Gastrocnemius medialis (tissue), 4 donors: Measurements from ENCODE around the gene PCLO. TPM values are rescaled to one million over a fixed set of nuclear protein-coding genes. Genes with fewer than 3 reads are reported as not detected.

Experiments
- ATAC-seq, 2 donors: fragments of 150-250 bp; one replicate each; pipeline ENCODE4 v1.9.1; 2016
- DNase-seq, 2 donors: peaks; one replicate each; pipeline ENCODE4 v3.0.0-alpha.2; 2019
- H3K27ac ChIP-seq, 4 donors: fragments of 200-600 bp; sonication (generic); 1 replicate in 1 of 4; 2 replicates in 3 of 4; pipeline ENCODE4 v1.5.1; 2016 to 2018; ENCODE audit warnings: mild to moderate bottlenecking in 2 of 4, moderate library complexity in 1 of 4
- H3K27me3 ChIP-seq, 3 donors: fragments of 200-600 bp; sonication (generic) in 2 of 3; 1 replicate in 1 of 3; 2 replicates in 2 of 3; pipeline versions ENCODE4 v1.5.1 to v1.6.0; 2016 to 2019; ENCODE audit warnings: mild to moderate bottlenecking in 1 of 3, moderate library complexity in 1 of 3
- H3K36me3 ChIP-seq, 2 donors: fragments of 200-600 bp; sonication (generic) in 1 of 2; one replicate each; pipeline ENCODE4 v1.5.1; 2017 to 2018
- H3K4me1 ChIP-seq, 2 donors: fragments of 200-600 bp; sonication (generic) in 1 of 2; one replicate each; pipeline ENCODE4 v1.5.1; 2016 to 2017; ENCODE audit warnings: mild to moderate bottlenecking in 2 of 2
- H3K4me3 ChIP-seq, 4 donors: fragments of 200-600 bp; sonication (generic) in 3 of 4; 1 replicate in 1 of 4; 2 replicates in 3 of 4; pipeline ENCODE4 v1.5.1; 2016 to 2019; ENCODE audit warnings: mild to moderate bottlenecking in 2 of 4
- H3K9me3 ChIP-seq, 3 donors: fragments of 200-600 bp; sonication (generic) in 2 of 3; 1 replicate in 1 of 3; 2 replicates in 2 of 3; pipeline ENCODE4 v1.5.1; 2016 to 2019
- CTCF ChIP-seq, 5 experiments: fragments of 450-650 bp in 3 of 5; fragments of 200-600 bp in 2 of 5; sonication (generic) in 2 of 5; IDR thresholded peaks in 4 of 5; conservative IDR thresholded peaks in 1 of 5; 1 replicate in 4 of 5; 2 replicates in 1 of 5; pipeline ENCODE4 v1.5.1; 2016 to 2019; ENCODE audit warnings: antibody characterized with exemption in 5 of 5, mild to moderate bottlenecking in 3 of 5, moderate library complexity in 3 of 5
- POLR2A ChIP-seq, 2 donors: fragments of 450-650 bp; IDR thresholded peaks; one replicate each; pipeline ENCODE4 v1.6.1; 2017; ENCODE audit warnings: antibody characterized with exemption in 2 of 2, mild to moderate bottlenecking in 2 of 2, moderate library complexity in 2 of 2
- in situ Hi-C, 4 donors: fragments of 200-750 bp; cut with MboI; loops; one replicate each; pipeline versions ENCODE4 v1.15.0 to v1.8.0; 2017; ENCODE audit warnings: low sequenced_read_pairs in 4 of 4
- intact Hi-C: fragments of 100-400 bp; cut with DNase I; formaldehyde crosslinking; loops from one replicate; pipeline ENCODE4 v1.15.1; 2023; ENCODE audit warnings: low total_unique reads
- total RNA-seq, 4 donors: library from RNA; depleted of rRNA; stranded (reverse); fragments of >200 nt; gene quantifications; one replicate each; pipeline versions ENCODE4 v1.1.0 to v1.2.3, GENCODE V29; 2016

Gene PCLO
- total RNA-seq, 4 donors from 2014 or later = 0.05 to 0.29 TPM; not detected in 2

DNA sequence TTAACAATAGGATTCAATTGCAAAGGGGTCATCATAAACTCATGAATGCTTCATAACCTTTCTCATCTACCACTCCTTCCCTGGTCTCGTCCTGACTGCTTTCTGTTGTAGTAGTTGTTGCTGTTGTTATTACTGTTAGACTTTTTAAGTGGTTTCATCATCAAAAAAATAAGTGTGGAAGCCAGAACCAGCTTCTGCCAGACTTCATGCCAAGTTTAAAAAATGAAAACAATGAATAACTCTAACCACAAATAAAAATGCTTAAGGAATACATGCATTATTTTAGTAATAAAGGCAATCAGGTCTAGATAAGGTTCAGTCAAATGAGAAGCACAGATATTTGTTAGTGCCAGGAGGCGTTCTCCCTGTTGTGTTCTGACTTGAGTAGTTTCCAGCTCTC, 85.4 kb downstream of the PCLO start:
- Histone ChIP-seq H3K27ac (no peak overlapping the region), H3K36me3 (no peaks in the 10 kb centered on the region), H3K27me3 (no peaks in the 10 kb centered on the region), H3K4me1 (no peaks in the 10 kb centered on the region), H3K4me3 (no peak overlapping the region), H3K9me3 (no peaks in the 10 kb centered on the region)
- TF ChIP-seq POLR2A (IDR thresholded peaks at IDR 0.05) (no peak), CTCF (IDR thresholded peaks at IDR 0.05 in 4 of 5, conservative IDR thresholded peaks at IDR 0.05 in 1 of 5) (no peak)
- DNase-seq = no peak
- no peak for ATAC-seq
- in situ Hi-C loops (no loop called here), intact Hi-C loops (no loop called here)

DNA sequence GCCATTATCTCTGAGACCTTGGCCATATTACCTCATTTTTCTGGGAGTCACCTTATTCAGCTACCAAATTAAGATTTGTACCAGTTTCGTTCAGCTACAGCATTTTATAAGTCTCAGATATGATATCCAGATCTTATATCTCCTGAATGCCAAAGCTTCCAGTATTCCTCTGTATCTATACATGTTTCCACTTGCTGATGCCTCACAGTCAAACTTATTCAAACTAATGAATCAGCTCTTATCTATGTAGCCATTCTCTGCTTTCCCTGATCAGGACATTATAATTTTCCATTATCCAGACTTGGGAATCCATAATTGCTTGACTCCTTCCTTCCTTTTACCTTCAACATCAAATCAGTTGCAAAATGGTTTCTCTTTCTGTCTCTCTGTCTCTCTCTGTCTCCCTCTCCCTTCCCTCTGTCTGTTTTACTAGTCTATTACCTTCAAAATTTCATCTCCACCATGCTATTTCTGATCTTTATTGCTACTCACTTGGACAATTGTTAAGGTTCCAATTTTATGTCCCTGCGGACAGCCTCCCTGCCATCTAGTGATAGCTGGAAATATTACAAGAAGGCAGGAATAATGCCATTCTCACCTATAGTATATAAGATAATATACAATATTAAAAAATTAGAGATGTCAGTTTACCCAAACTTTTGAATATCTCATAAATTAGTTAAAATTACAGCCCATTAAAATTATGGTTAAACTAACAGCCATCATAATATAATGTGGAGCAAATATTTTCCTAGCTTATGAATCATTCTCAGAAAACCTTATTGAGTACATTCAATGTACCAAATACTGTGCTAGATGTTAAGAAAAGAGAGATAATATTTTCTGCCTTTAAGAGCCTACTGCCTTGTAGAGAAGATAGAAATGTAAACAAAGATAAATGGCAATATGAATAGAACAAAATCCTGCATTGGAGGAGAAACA, 89.8 kb downstream of the PCLO start:
- DNase-seq (no peak), ATAC-seq (no peak)
- TF ChIP-seq CTCF (IDR thresholded peaks at IDR 0.05 in 4 of 5, conservative IDR thresholded peaks at IDR 0.05 in 1 of 5) (no peak), POLR2A (IDR thresholded peaks at IDR 0.05) (no peak)
- in situ Hi-C loops = no loop called here
- H3K9me3 ChIP-seq = no peaks in the 10 kb centered on the region
- no peaks in the 10 kb centered on the region for H3K27me3 ChIP-seq
- intact Hi-C loops = no loop called here
- no peak overlapping the region for H3K4me3 ChIP-seq
- no peak overlapping the region for H3K27ac ChIP-seq
- no peaks in the 10 kb centered on the region for H3K4me1 ChIP-seq
- no peaks in the 10 kb centered on the region for H3K36me3 ChIP-seq

- TF ChIP-seq POLR2A (IDR thresholded peaks at IDR 0.05) = no peak
- no peak for TF ChIP-seq CTCF (IDR thresholded peaks at IDR 0.05 in 4 of 5, conservative IDR thresholded peaks at IDR 0.05 in 1 of 5)
- in situ Hi-C loops (no loop called here), intact Hi-C loops (no loop called here)
- H3K36me3 ChIP-seq = no peaks in the 10 kb centered on the region
- ATAC-seq = no peak
- no peak overlapping the region for H3K27ac ChIP-seq
- no peak overlapping the region for H3K4me3 ChIP-seq
- H3K27me3 ChIP-seq = no peaks in the 10 kb centered on the region
- H3K9me3 ChIP-seq = no peaks in the 10 kb centered on the region
- H3K4me1 ChIP-seq = no peaks in the 10 kb centered on the region
- no peak for DNase-seq
These were observed 97.0 kb downstream of the PCLO start for GRCh38 chr7:83065714-83066113.

DNA sequence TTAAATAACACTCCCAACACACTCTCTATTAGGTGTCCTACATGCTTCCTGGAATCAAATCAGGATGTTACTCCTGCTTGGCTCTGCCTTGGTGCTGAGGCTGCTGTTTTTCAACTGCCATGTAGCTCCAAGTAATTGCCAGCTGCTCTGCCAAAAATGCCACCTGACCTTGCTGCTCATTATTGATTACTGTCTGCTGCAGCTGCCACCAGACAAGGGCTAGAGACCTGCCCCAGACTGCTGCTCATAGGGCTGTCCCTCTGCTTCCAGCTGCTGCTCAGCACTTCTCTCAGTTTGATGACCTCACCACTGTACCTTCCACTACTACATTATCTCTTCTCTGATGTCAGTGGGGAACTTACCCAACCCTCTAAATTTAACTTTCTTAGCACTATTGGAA, 102.5 kb downstream of the PCLO start:
- DNase-seq (no peak), ATAC-seq (no peak)
- Histone ChIP-seq H3K27ac (no peak overlapping the region), H3K27me3 (no peaks in the 10 kb centered on the region), H3K4me3 (no peak overlapping the region), H3K36me3 (no peaks in the 10 kb centered on the region), H3K4me1 (no peaks in the 10 kb centered on the region), H3K9me3 (no peaks in the 10 kb centered on the region)
- intact Hi-C loops = no loop called here
- TF ChIP-seq CTCF (IDR thresholded peaks at IDR 0.05 in 4 of 5, conservative IDR thresholded peaks at IDR 0.05 in 1 of 5) = no peak
- TF ChIP-seq POLR2A (IDR thresholded peaks at IDR 0.05) = no peak
- in situ Hi-C loops = no loop called here
